GM12878 (cell line): ENCODE data around the gene GRIK3. TPM values are rescaled to one million over a fixed set of nuclear protein-coding genes. Genes with fewer than 3 reads are reported as not detected.

ENCODE experiments used
- ATAC-seq: fragments of 200-7000 bp; cut with Tn5 transposase; 3 replicates; pipeline ENCODE4 v1.9.1; 2020; ENCODE audit warnings: mild to moderate bottlenecking, moderate library complexity
- BruUV-seq: library from RNA; stranded (reverse); fragments of 400-500 nt; replicated peaks from 2 replicates; lab custom pipeline; 2021; lab: Mats Ljungman, UMichigan
- CTCF ChIA-PET: fragments of 300-600 bp; sonication (Branson Sonifier 250); formaldehyde crosslinking; extraction: SDS; loops from one replicate; lab custom pipeline; 2021; ENCODE audit warnings: inconsistent platforms; lab: Yijun Ruan, JAX
- POLR2A ChIA-PET: fragments of 350-600 bp; formaldehyde crosslinking; extraction: SDS; loops from one replicate; lab custom pipeline; 2021; ENCODE audit warnings: inconsistent platforms; lab: Charles Lee
- RAD21 ChIA-PET: fragments of 300-600 bp; sonication (Branson Sonifier 250); formaldehyde crosslinking; loops from one replicate; lab custom pipeline; 2023; ENCODE audit warnings: antibody characterized with exemption; ENCODE audit not compliant: unreplicated experiment; lab: Charles Lee
- SMC1A ChIA-PET: fragments of 300-600 bp; sonication (Branson Sonifier 250); formaldehyde crosslinking; loops from one replicate; lab custom pipeline; 2023; ENCODE audit not compliant: unreplicated experiment, uncharacterized antibody; lab: Charles Lee
- DNase-seq: peaks from one replicate; pipeline ENCODE4 v3.0.0-alpha.2; 2011; ENCODE audit warnings: low read depth, low spot score
- FAIRE-seq: peaks from 3 replicates; lab custom pipeline; 2011; peaks lifted over from hg19 to GRCh38; lab: Jason Lieb, UNC
- H2AFZ ChIP-seq: 2 replicates; pipeline ENCODE4 v1.6.0; 2011; ENCODE audit warnings: low read depth, low read length, control low read depth; ENCODE audit not compliant: control insufficient read depth
- H3K27ac ChIP-seq: 2 replicates; pipeline ENCODE4 v1.5.1; 2011; ENCODE audit warnings: control low read depth; ENCODE audit not compliant: control insufficient read depth, insufficient read depth
- H3K27me3 ChIP-seq, 2 experiments: replicated peaks in 1 of 2; 2 replicates each; pipeline versions ENCODE4 v1.6.0 to v1.6.1; 2011; ENCODE audit warnings: low read length in 1 of 2; ENCODE audit not compliant: control insufficient read depth in 2 of 2, insufficient read depth in 2 of 2
- H3K36me3 ChIP-seq, 2 experiments: 2 replicates each; pipeline ENCODE4 v1.5.1; 2011; ENCODE audit warnings: low read length in 1 of 2; ENCODE audit not compliant: control insufficient read depth in 2 of 2, insufficient read depth in 2 of 2
- H3K4me1 ChIP-seq: 2 replicates; pipeline ENCODE4 v1.6.1; 2011; ENCODE audit warnings: mild to moderate bottlenecking, low read length, moderate library complexity, mixed read lengths; ENCODE audit not compliant: control insufficient read depth, insufficient read depth
- H3K4me2 ChIP-seq: 2 replicates; pipeline ENCODE4 v1.6.0; 2011; ENCODE audit warnings: control low read depth; ENCODE audit not compliant: control insufficient read depth, insufficient read depth
- H3K4me3 ChIP-seq: fragments of 200-600 bp; sonication (generic); 2 replicates; pipeline ENCODE4 v1.5.1; 2016
- H3K79me2 ChIP-seq: 2 replicates; pipeline ENCODE4 v1.6.0; 2011; ENCODE audit warnings: low read length; ENCODE audit not compliant: control insufficient read depth, insufficient read depth
- H3K9ac ChIP-seq: 2 replicates; pipeline ENCODE4 v1.8.0; 2011; ENCODE audit warnings: low read length, control low read depth, mixed read lengths; ENCODE audit not compliant: control insufficient read depth, insufficient read depth
- H3K9me3 ChIP-seq: replicated peaks from 3 replicates; pipeline ENCODE4 v1.5.1; 2011; ENCODE audit warnings: mild to moderate bottlenecking, low read length; ENCODE audit not compliant: control insufficient read depth, insufficient read depth
- H4K20me1 ChIP-seq: 2 replicates; pipeline ENCODE4 v1.6.0; 2011; ENCODE audit not compliant: control insufficient read depth, insufficient read depth
- GATAD2B ChIP-seq: fragments of 450-650 bp; conservative IDR thresholded peaks from 2 replicates; pipeline ENCODE4 v1.6.1; 2017; ENCODE audit warnings: low read depth, mild to moderate bottlenecking, moderate library complexity
- IKZF2 ChIP-seq, 2 experiments: fragments of 450-650 bp; IDR thresholded peaks; 2 replicates each; pipeline ENCODE4 v1.6.1; 2017; ENCODE audit warnings: mild to moderate bottlenecking in 2 of 2, moderate library complexity in 2 of 2
- IRF3 ChIP-seq: fragments of 450-650 bp; IDR thresholded peaks from 2 replicates; pipeline ENCODE4 v1.6.1; 2014; ENCODE audit warnings: mild to moderate bottlenecking
- KLF5 ChIP-seq: fragments of 450-650 bp; IDR thresholded peaks from 2 replicates; pipeline ENCODE4 v1.6.1; 2014; ENCODE audit warnings: mild to moderate bottlenecking; ENCODE audit not compliant: partially characterized antibody
- MEF2A ChIP-seq: IDR thresholded peaks from 2 replicates; pipeline ENCODE4 v1.6.1; 2011; ENCODE audit warnings: low read depth, mild to moderate bottlenecking, low read length, moderate library complexity; ENCODE audit not compliant: insufficient read depth
- NFIC ChIP-seq: IDR thresholded peaks from 2 replicates; pipeline ENCODE4 v1.6.1; 2012; ENCODE audit warnings: low read depth, mild to moderate bottlenecking, inconsistent platforms, low read length, moderate library complexity
- PAX8 ChIP-seq: fragments of 450-650 bp; IDR thresholded peaks from 2 replicates; pipeline ENCODE4 v1.6.1; 2017; ENCODE audit warnings: mild to moderate bottlenecking, moderate library complexity
- RUNX3 ChIP-seq: IDR thresholded peaks from 2 replicates; pipeline ENCODE4 v1.6.1; 2012; ENCODE audit warnings: low read length, inconsistent platforms
- SIX5 ChIP-seq: IDR thresholded peaks from 2 replicates; pipeline ENCODE4 v1.6.1; 2011; ENCODE audit warnings: mild to moderate bottlenecking, low read depth, low read length, moderate library complexity; ENCODE audit not compliant: severe bottlenecking
- SRF ChIP-seq, 2 experiments: IDR thresholded peaks; 2 replicates each; pipeline ENCODE4 v1.6.1; 2011; ENCODE audit warnings: low read depth in 2 of 2, low read length in 2 of 2, mild to moderate bottlenecking in 1 of 2, moderate library complexity in 1 of 2
- STAT1 ChIP-seq: fragments of 450-650 bp; conservative IDR thresholded peaks from 2 replicates; pipeline ENCODE4 v1.6.1; 2014; ENCODE audit warnings: antibody characterized with exemption, mild to moderate bottlenecking
- STAT3 ChIP-seq: IDR thresholded peaks from 2 replicates; pipeline ENCODE4 v1.6.1; 2011; ENCODE audit warnings: low read depth, low read length, improper control_type of control experiment
- TCF3 ChIP-seq: IDR thresholded peaks from 2 replicates; pipeline ENCODE4 v1.6.1; 2012; ENCODE audit warnings: low read depth, mild to moderate bottlenecking, low read length, borderline replicate concordance; ENCODE audit not compliant: insufficient read depth
- WGBS: methylation state at CpG from one replicate; pipeline ENCODE4 v1.1.6; 2016; ENCODE audit warnings: low lambda C conversion rate; ENCODE audit not compliant: insufficient replicate concordance, insufficient coverage; ENCODE audit errors: missing lambda C conversion rate; 5-methylcytosine and 5-hydroxymethylcytosine counted together
- in situ Hi-C: fragments of 300-500 bp; cut with MboI; formaldehyde crosslinking; loops from 9 replicates; pipeline ENCODE4 v1.14.3; 2018; ENCODE audit warnings: mixed read lengths
- intact Hi-C: fragments of 100-400 bp; cut with micrococcal nuclease; formaldehyde crosslinking; loops from one replicate; pipeline ENCODE4 v1.14.2; 2022; ENCODE audit not compliant: unreplicated experiment
- polyA plus RNA-seq, 11 experiments: library from polyadenylated mRNA; depleted of rRNA in 4 of 11; unstranded in 6 of 11; stranded (reverse) in 5 of 11; fragments of >200 nt; fragmentation: Nextera tagmentation in 4 of 11; fragmentation: Illumina TruSeq in 1 of 11; extraction: Ambion mirVana in 4 of 11; extraction: Trizol in 1 of 11; gene quantifications; 1 replicate in 1 of 11; 2 replicates in 10 of 11; pipeline versions ENCODE4 v1.2.1 to v1.2.3, GENCODE V29; 2011 to 2016; ENCODE audit warnings: inconsistent platforms in 2 of 11, missing spikeins in 2 of 11, low read depth in 1 of 11
- total RNA-seq, 4 experiments: library from RNA; depleted of rRNA in 3 of 4; stranded (reverse); fragments of >200 nt in 3 of 4; fragmentation: Illumina TruSeq in 1 of 4; extraction: Trizol in 1 of 4; gene quantifications; 2 replicates each; pipeline versions ENCODE4 v1.2.1 to v1.2.3, GENCODE V29; 2013 to 2021
- TF ChIP-seq, protein P1 (sequence below): fragments of 450-650 bp; IDR thresholded peaks from 2 replicates; pipeline ENCODE4 v1.6.1; 2018; ENCODE audit warnings: mild to moderate bottlenecking, low read depth, moderate library complexity; ENCODE audit not compliant: partially characterized antibody
- TF ChIP-seq, protein P2 (sequence below): fragments of 150-350 bp; IDR thresholded peaks from 2 replicates; pipeline ENCODE4 v1.6.1; 2014; ENCODE audit warnings: mild to moderate bottlenecking, low read depth, low read length

The GRIK3 gene
- total and polyA plus RNA-seq, 10 of the 15 experiments (the other 5 are each of a cell fraction or from before 2014, with no cell fraction given): not detected

DNA sequence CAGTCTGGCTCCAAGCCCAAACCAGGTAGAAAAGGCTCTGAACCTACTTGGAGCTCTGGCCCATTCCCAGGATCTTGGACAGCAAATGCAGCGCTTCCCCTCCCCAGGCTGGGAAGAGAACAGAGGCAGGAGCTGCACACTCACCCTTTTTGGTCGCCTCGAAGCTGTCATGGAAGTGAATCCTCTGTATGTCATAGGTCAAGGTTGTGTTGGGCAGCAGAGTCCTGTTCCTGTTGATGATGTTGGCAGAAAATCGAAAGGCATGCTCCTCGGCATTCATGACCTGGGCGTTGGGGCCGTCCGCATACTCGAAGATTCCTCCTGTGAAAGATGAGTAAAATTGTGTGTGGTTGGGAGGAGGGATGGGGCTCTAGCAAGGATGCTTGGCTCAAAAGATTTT lies 143.5 kb downstream of the GRIK3 start:
- no peaks in the 10 kb centered on the region for H3K9me3 ChIP-seq
- no peaks in the 10 kb centered on the region for H3K4me1 ChIP-seq
- no peaks in the 10 kb centered on the region for H3K79me2 ChIP-seq
- H3K9ac ChIP-seq: no peak overlapping the region
- DNase-seq (no peak), ATAC-seq (no peak), FAIRE-seq (no peak)
- H2AFZ ChIP-seq: no peak overlapping the region
- no peaks in the 10 kb centered on the region; a peak in 1 of 4 replicates for H3K27me3 ChIP-seq
- no peak overlapping the region for H3K4me2 ChIP-seq
- CTCF ChIA-PET: no interaction called here
- H3K36me3 ChIP-seq: no peaks in the 10 kb centered on the region
- SMC1A ChIA-PET: no interaction called here
- WGBS: 49% methylated on average over 9 of the region's 9 CpGs
- no TSS peak for BruUV-seq
- RAD21 ChIA-PET: no interaction called here
- H4K20me1 ChIP-seq: no peaks in the 10 kb centered on the region
- in situ Hi-C loops (no loop called here), intact Hi-C loops (no loop called here)
- POLR2A ChIA-PET: no interaction called here
- no peak overlapping the region for H3K27ac ChIP-seq
- H3K4me3 ChIP-seq: no peak overlapping the region
- TF ChIP-seq KLF5: no peak
- no peak for TF ChIP-seq STAT3
- TF ChIP-seq TCF3: no peak
- TF ChIP-seq PAX8: no peak
- no peak for TF ChIP-seq MEF2A
- TF ChIP-seq RUNX3: no peak
- no peak for TF ChIP-seq SRF (IDR thresholded peaks at IDR 0.05; ENCODE audit: low read depth in 2 of 2, low read length in 2 of 2)
- TF ChIP-seq NFIC: no peak
- TF ChIP-seq GATAD2B: no peak
- TF ChIP-seq IKZF2 (IDR thresholded peaks at IDR 0.05): no peak
- TF ChIP-seq, protein P1, sequence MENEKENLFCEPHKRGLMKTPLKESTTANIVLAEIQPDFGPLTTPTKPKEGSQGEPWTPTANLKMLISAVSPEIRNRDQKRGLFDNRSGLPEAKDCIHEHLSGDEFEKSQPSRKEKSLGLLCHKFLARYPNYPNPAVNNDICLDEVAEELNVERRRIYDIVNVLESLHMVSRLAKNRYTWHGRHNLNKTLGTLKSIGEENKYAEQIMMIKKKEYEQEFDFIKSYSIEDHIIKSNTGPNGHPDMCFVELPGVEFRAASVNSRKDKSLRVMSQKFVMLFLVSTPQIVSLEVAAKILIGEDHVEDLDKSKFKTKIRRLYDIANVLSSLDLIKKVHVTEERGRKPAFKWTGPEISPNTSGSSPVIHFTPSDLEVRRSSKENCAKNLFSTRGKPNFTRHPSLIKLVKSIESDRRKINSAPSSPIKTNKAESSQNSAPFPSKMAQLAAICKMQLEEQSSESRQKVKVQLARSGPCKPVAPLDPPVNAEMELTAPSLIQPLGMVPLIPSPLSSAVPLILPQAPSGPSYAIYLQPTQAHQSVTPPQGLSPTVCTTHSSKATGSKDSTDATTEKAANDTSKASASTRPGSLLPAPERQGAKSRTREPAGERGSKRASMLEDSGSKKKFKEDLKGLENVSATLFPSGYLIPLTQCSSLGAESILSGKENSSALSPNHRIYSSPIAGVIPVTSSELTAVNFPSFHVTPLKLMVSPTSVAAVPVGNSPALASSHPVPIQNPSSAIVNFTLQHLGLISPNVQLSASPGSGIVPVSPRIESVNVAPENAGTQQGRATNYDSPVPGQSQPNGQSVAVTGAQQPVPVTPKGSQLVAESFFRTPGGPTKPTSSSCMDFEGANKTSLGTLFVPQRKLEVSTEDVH: no peak
- TF ChIP-seq, protein P2, sequence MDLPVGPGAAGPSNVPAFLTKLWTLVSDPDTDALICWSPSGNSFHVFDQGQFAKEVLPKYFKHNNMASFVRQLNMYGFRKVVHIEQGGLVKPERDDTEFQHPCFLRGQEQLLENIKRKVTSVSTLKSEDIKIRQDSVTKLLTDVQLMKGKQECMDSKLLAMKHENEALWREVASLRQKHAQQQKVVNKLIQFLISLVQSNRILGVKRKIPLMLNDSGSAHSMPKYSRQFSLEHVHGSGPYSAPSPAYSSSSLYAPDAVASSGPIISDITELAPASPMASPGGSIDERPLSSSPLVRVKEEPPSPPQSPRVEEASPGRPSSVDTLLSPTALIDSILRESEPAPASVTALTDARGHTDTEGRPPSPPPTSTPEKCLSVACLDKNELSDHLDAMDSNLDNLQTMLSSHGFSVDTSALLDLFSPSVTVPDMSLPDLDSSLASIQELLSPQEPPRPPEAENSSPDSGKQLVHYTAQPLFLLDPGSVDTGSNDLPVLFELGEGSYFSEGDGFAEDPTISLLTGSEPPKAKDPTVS: no peak
- no peak for TF ChIP-seq STAT1
- no peak for TF ChIP-seq IRF3
- no peak for TF ChIP-seq SIX5
